NCI-H1694 (cell line): ENCODE results near the gene SCRN2.

Experiments
- DNase-seq: peaks from one replicate; lab custom pipeline; 2025; lab: John Stamatoyannopoulos, UW

The SCRN2 gene

GRCh38 chr17:47846716-47847340 is 5.8 kb upstream of the SCRN2 start:
- no peak for DNase-seq

GRCh38 chr17:47845716-47846075 is 4.6 kb upstream of the SCRN2 start:
- no peak for DNase-seq

GRCh38 chr17:47844814-47845715 is 4.0 kb upstream of the SCRN2 start:
- DNase-seq, result no peak

- no peak for DNase-seq
Measured at GRCh38 chr17:47844227-47844626, 3.2 kb upstream of the SCRN2 start.

- no peak for DNase-seq
Measured at GRCh38 chr17:47843391-47843730, 2.3 kb upstream of the SCRN2 start.

DNA sequence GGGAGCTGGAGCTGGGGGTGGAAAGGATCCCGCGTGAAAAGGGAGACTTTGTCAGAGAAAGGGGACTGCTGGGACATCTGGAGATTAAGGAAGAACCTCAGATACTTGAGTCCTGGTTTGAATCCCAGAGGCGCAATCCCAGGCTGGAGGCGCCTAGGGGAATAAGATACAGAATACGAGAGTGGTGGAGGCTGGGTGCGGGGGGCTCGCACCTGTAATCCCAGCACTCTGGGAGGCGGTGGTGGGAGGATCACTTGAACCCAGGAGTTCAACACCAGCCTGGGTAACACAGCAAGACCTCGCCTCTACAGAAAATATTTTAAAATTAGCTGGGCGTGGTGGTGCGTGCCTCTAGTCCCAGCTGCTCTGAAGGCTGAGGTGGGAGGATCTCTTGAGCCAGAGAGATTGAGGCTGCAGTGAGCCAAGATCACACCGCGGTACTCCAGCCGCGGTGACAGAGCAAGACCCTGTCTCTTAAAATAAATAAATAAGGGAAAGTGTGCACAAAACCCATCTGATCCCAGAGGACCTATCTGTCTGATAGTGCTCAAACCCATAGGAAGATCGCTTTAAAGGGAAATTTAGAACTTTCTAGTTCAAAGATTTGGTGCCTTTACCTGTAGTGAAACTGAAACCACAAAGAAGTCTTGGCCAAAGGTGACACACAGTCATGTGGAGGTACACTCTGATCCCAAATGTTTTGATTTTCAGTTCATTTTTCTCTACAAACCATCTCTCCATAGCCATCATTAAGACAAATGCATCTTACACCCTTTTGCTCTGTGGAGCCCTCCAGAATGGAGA is 617 bp upstream of the SCRN2 start:
- no peak for DNase-seq

DNA sequence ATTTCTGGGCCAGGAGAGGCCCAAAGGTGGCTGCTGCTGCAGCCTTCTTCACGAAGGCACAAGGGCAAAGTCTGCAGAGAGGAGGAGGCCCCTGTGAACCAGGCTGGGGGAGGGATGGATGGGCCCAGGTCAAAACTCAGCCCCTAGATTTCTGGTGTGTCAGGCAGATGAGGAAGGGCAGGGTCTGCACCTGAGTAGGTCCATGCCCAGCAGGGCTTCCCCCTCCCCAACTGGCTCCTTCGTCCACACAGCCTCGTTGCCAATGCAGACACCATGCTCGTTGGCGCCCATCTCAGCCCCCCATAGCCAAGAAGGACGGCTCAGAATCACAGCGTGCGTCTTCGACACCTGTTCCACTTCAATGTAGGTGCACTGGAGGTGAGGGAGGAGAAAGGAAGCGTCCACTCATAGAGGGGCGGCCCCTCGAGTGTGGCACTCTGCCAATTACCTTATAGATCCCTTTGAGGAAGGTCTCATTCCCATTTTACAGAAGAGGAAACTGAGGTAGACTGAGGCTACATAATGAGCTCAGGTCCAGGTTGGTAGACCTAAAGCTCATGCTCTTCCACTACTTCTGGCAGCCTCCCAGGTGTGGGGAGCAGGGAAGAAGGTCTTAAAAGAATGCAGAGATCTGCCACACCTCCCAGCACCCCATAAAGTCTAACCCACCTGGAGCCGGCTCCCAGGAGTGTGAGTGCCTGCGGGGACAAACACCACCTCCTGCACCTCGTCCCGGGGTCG is 902 bp downstream of the SCRN2 start:
- DNase-seq, result no peak

DNA sequence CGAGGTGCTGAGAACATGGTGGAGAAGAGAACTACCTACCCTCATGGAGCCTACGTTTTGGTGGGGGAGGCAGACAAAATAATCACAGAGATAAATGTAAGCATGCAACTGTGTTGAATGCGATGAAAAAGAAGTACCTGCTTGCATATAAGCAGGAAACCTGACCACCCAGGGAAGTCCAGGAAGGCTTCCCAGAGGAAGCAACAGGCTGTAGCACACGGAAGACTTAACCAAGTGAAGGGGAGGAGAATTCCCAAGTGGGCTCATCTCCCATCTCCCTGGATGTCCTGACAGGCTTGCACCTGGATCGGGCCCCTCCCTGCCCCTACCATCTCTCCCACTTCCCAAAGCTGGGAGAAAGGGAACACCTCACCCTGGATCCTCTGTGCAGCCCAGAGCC is 2.0 kb downstream of the SCRN2 start:
- no peak for DNase-seq

DNA sequence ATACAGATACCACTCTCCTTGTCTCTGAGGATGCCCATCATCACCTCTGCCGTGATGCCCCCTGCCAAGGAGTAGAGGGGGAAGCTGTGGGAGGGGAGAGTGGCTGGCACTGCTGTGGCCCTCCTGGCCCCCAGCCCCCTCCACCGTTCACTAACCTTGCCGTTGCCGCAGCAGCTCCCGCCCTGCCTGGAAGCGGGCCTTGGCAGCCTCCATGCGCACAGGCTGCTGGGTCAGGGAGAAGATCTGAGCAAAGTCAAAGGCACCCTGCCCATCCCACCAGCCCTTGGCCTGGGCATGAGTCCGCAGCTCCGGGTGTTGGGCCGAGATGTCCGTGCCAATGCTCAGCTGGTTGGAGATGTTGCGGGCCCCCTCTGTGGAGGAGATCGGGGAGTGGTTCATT is 2.4 kb downstream of the SCRN2 start:
- DNase-seq, result no peak

DNA sequence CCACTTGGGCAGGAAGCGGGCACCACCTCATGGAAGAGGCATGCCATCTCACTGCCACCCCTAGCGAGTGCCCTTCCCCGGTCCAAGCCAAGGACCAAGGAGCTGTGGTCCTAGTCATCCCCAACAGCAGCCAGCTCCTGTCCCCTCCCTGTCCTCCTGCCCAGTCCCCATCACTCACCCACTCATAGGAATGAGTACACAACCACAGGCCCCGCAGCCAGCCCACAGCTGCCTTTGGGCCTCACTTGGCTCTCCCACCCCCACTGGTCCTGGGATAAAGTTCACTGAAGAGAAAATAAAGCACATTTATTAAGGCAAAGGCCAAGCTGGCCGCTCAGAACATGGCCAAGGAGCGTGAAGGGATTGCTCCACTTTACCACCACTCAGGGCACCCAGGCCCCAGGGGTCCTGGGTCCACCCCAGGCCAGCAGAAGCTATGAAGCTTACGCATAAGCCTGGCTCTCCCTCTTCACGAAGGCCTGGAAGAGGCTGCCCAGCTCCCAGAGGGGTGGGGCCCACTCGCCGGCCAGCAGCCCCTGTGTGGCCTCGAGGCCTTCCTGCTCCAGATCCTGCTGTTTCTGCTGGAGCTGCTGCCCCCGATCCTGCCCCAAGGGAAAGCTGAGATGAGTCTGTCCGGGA is 3.6 kb downstream of the SCRN2 start:
- no peak for DNase-seq

DNA sequence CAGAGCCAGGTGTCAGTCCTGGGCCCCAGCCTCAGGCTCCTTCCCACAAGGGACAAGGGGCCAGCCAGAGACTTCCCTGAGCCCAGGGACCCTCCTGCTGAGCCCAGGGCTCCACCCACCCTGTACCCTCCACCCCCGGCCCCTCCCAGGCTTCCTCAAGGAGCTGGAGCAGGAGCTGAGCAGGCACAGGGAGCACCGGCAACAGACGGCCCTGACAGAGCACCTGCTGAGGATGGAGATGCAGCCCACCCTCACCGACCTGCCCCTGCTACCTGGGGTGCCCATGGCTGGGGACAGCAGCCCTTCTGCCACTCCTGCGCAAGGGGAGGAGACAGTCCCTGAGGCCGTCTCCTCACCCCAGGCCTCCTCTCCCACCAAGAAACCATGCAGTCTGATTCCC is 4.5 kb downstream of the SCRN2 start:
- DNase-seq, result no peak

DNA sequence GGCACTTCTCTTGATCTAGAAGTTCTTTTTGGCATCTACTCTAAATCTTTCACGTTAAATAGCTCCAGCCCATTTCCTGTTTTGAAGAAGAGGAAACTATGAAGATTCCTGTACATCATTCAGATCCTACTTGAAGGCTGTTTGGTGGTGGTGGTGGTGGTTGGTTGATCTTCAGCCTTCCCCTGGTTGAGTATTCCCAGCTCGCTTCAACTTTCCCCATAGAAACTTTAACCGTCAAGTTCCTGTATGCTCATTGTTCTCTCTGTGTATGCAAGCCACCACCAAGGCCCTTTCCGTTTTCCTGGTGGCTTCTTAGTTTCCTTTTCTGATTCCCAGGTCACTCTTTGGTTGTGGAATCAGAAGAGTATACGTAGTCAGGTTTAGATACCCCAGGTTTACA is 6.3 kb downstream of the SCRN2 start:
- no peak for DNase-seq

- DNase-seq, result no peak
Measured at GRCh38 chr17:47831934-47832327, 9.1 kb downstream of the SCRN2 start.

- peak; percentile 88 for DNase-seq
Measured at GRCh38 chr17:47831003-47831933, 9.8 kb downstream of the SCRN2 start, which contains the start of the genes LRRC46 and MRPL10. Gene LRRC46, plus strand, starts transcription at chr17:47831670. Its CDS starts 320 bp downstream, at chr17:47831990. Gene MRPL10, minus strand, starts transcription at chr17:47831541. Its CDS starts 30 bp downstream, at chr17:47831511.

GRCh38 chr17:47830396-47831002 is 10.6 kb downstream of the SCRN2 start:
- DNase-seq, result no peak

GRCh38 chr17:47829870-47830269 is 11.2 kb downstream of the SCRN2 start:
- DNase-seq, result no peak

DNA sequence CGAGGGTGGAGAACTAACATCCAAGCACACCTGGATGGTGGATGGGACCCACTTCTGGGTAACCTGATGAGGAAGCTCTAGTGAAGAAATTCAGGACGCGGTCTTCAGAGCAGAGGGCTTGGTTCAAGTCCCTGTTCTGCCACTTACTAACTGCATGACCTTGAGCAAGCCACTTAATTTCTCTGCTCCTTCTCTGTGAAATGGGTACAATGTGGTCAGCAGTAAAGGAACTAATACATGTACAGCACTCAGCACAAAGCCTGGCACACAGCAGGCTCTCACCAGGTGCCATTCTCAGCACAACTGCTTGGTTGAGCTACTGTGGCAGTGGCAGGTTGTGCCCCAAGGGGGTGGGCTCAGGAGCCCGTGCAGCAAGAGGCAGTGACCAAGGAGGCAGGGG is 17.6 kb downstream of the SCRN2 start:
- no peak for DNase-seq

- DNase-seq, result no peak
Measured at GRCh38 chr17:47822785-47823184, 18.3 kb downstream of the SCRN2 start.

DNA sequence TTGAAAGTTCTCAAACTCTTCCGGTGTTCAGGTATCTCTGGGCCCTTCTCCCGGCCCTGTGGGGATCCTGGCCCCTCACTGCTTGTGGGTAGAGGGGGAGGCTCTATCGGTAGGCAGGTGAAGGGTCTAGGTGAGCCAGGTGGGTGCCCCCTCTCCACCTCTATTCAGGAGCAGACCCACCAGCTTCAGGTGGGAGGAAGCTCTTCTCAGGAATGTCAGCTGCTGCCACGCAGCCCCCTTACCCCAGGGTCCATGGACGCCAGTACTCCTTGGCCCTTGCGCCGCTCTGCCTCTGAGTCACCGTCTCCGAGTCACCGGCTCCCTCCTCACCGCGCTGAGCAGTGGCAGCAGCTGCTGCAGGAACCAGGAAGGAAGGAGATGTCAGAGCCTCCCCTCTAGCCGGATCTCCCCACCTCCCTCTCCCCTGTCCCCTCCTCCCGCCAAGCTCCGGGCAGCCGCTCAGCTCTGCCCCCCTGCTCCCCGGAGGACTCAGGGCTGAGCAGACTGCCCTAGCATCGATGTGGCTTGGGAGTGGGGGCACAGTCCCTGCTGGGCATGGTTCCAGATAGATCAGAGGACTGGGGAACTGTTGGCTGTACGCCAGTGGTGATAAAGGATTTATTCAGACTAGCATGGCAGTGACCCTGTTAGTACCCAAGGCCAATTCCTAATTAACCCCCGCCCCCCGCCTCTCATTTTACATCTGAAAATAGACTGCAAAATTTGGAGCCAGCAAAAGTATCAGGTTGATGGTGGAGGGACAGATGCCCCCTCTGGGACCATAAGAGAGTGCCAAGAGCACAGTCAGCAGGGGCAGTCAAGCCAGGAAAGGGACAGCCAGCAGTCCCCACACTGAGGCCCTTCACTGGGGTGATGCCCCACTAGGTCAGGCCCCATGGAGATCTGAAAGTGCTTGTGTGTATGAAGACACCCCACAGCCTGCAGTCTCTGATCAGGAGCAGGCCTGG is 19.4 kb downstream of the SCRN2 start, which contains the start of gene OSBPL7:
Gene OSBPL7, minus strand, starts transcription at position 371 of the 968 bp plus-strand sequence. CDS start 1,516 bp downstream, outside the sequence.
- peak; percentile 67 for DNase-seq
